K562 (cell line): ENCODE measurements around the gene CSF2. TPM values are rescaled to one million over a fixed set of nuclear protein-coding genes. Genes with fewer than 3 reads are reported as not detected.

Source experiments
- ATAC-seq: fragments of 200-7000 bp; cut with Tn5 transposase; 3 replicates; pipeline ENCODE4 v1.9.1; 2020; ENCODE audit warnings: moderate library complexity
- BruUV-seq: library from RNA; stranded (reverse); fragments of 400-500 nt; replicated peaks from 2 replicates; lab custom pipeline; 2021; lab: Mats Ljungman, UMichigan
- CTCF ChIA-PET: fragments of 300-600 bp; formaldehyde crosslinking; extraction: SDS; loops from one replicate; lab custom pipeline; 2021; ENCODE audit warnings: low intra/inter-chr PET ratio; lab: Yijun Ruan, JAX
- POLR2A ChIA-PET: fragments of 300-600, 350-650 bp; sonication (Branson Sonifier 250); formaldehyde crosslinking; extraction: SDS; loops from one replicate; lab custom pipeline; 2021; ENCODE audit warnings: antibody characterized with exemption, inconsistent platforms; lab: Yijun Ruan, JAX
- DNase-seq, 4 experiments: peaks; one replicate each; pipeline versions ENCODE4 v3.0.0 to v3.0.0-alpha.2; 2011 to 2018; ENCODE audit warnings: low spot score in 3 of 4, mixed read lengths in 3 of 4; ENCODE audit errors: extremely low read depth in 1 of 4
- FAIRE-seq: peaks from 2 replicates; lab custom pipeline; 2011; peaks lifted over from hg19 to GRCh38; lab: Jason Lieb, UNC
- H2AFZ ChIP-seq: 2 replicates; pipeline ENCODE4 v1.6.0; 2011; ENCODE audit warnings: low read depth, low read length, control low read depth, inconsistent platforms
- H3K27ac ChIP-seq: fragments of 200-600 bp; 3 replicates; pipeline ENCODE4 v1.8.0; 2011; ENCODE audit warnings: low read depth, mild to moderate bottlenecking, control low read depth, inconsistent platforms, low read length, moderate library complexity, mixed read lengths; ENCODE audit errors: extremely low read depth
- H3K27me3 ChIP-seq, 2 experiments: fragments of 300-600 bp in 1 of 2; 2 replicates in 1 of 2; 3 replicates in 1 of 2; pipeline versions ENCODE4 v1.6.0 to v1.8.0; 2011; ENCODE audit warnings: inconsistent platforms in 2 of 2, low read length in 2 of 2, mild to moderate bottlenecking in 1 of 2, mixed read lengths in 1 of 2, moderate library complexity in 1 of 2; ENCODE audit not compliant: control insufficient read depth in 2 of 2, insufficient read depth in 2 of 2
- H3K36me3 ChIP-seq: fragments of 300-600 bp; 3 replicates; pipeline ENCODE4 v1.8.0; 2011; ENCODE audit warnings: mild to moderate bottlenecking, low read length, inconsistent platforms; ENCODE audit not compliant: control insufficient read depth, insufficient read depth
- H3K4me1 ChIP-seq, 2 experiments: fragments of 200-600 bp in 1 of 2; replicated peaks in 1 of 2; 2 replicates in 1 of 2; 3 replicates in 1 of 2; pipeline versions ENCODE4 v1.5.1 to v1.8.0; 2011; ENCODE audit warnings: inconsistent platforms in 2 of 2, low read length in 2 of 2, mild to moderate bottlenecking in 1 of 2, mixed read lengths in 1 of 2, moderate library complexity in 1 of 2; ENCODE audit not compliant: control insufficient read depth in 2 of 2, insufficient read depth in 2 of 2
- H3K4me2 ChIP-seq: 2 replicates; pipeline ENCODE4 v1.6.1; 2011; ENCODE audit warnings: low read length, control low read depth, inconsistent platforms, mixed read lengths; ENCODE audit not compliant: insufficient read depth
- H3K4me3 ChIP-seq: fragments of 200-600 bp; sonication (generic), shearing (Covaris generic); 2 replicates; pipeline ENCODE4 v1.5.1; 2016; ENCODE audit warnings: control low read depth, inconsistent platforms
- H3K79me2 ChIP-seq: fragments of 200-600 bp; 3 replicates; pipeline ENCODE4 v1.8.0; 2011; ENCODE audit warnings: low read length, inconsistent platforms; ENCODE audit not compliant: control insufficient read depth, insufficient read depth
- H3K9ac ChIP-seq, 2 experiments: 2 replicates each; pipeline versions ENCODE4 v1.6.0 to v1.6.1; 2011; ENCODE audit warnings: low read depth in 2 of 2, low read length in 2 of 2, control low read depth in 1 of 2, inconsistent platforms in 1 of 2, mild to moderate bottlenecking in 1 of 2, mixed read lengths in 1 of 2; ENCODE audit not compliant: insufficient read depth in 1 of 2
- H3K9me1 ChIP-seq: one replicate; pipeline ENCODE4 v1.6.0; 2011; ENCODE audit warnings: inconsistent platforms, mild to moderate bottlenecking, low read length, moderate library complexity; ENCODE audit not compliant: control insufficient read depth, insufficient read depth
- H3K9me3 ChIP-seq: replicated peaks from 2 replicates; pipeline ENCODE4 v1.5.1; 2011; ENCODE audit warnings: low read depth, low read length, inconsistent platforms; ENCODE audit not compliant: control insufficient read depth, insufficient read depth
- H4K20me1 ChIP-seq: replicated peaks from 2 replicates; pipeline ENCODE4 v1.6.1; 2011; ENCODE audit warnings: low read length, inconsistent platforms, mixed read lengths; ENCODE audit not compliant: control insufficient read depth, insufficient read depth
- AFF1 ChIP-seq, 2 experiments: fragments of 450-650 bp; IDR thresholded peaks; 2 replicates each; pipeline ENCODE4 v1.6.1; 2018; ENCODE audit warnings: mild to moderate bottlenecking in 2 of 2, low read depth in 1 of 2; ENCODE audit not compliant: partially characterized antibody in 2 of 2
- CHD2 ChIP-seq: IDR thresholded peaks from 2 replicates; pipeline ENCODE4 v1.6.1; 2011; ENCODE audit warnings: low read depth, low read length
- MCM7 ChIP-seq, 2 experiments: fragments of 450-650 bp; IDR thresholded peaks; 2 replicates each; pipeline ENCODE4 v1.6.1; 2016 to 2018
- POLR3A ChIP-seq: IDR thresholded peaks from 2 replicates; pipeline ENCODE4 v1.6.1; 2011; ENCODE audit warnings: borderline replicate concordance, mild to moderate bottlenecking, moderate library complexity; ENCODE audit not compliant: insufficient read length, insufficient read depth; ENCODE audit errors: extremely low read depth
- TAF1 ChIP-seq: IDR thresholded peaks from 2 replicates; pipeline ENCODE4 v1.6.1; 2011; ENCODE audit warnings: mild to moderate bottlenecking, low read length, moderate library complexity; ENCODE audit not compliant: insufficient read depth, control insufficient read depth, severe bottlenecking; ENCODE audit errors: extremely low read depth
- ZBTB17 ChIP-seq: fragments of 450-650 bp; formaldehyde crosslinking; IDR thresholded peaks from 2 replicates; pipeline ENCODE4 v1.4.0; 2020; ENCODE audit warnings: mild to moderate bottlenecking
- ZC3H8 ChIP-seq: fragments of 450-650 bp; IDR thresholded peaks from 2 replicates; pipeline ENCODE4 v1.6.1; 2017
- ZNF143 ChIP-seq: sonication (generic); formaldehyde crosslinking; IDR thresholded peaks from 2 replicates; pipeline ENCODE4 v1.9.0; 2022; ENCODE audit warnings: mild to moderate bottlenecking, missing genetic modification reagents
- ZNF780A ChIP-seq: fragments of 250-450 bp; sonication (Bioruptor Pico); IDR thresholded peaks from 2 replicates; pipeline ENCODE4 v1.5.0; 2021; ENCODE audit warnings: mild to moderate bottlenecking
- in situ Hi-C: fragments of 300-500 bp; cut with MboI; formaldehyde crosslinking; loops from 4 replicates; pipeline ENCODE4 v1.15.0; 2018; ENCODE audit warnings: inconsistent platforms, mixed read lengths
- intact Hi-C: fragments of 100-400 bp; cut with micrococcal nuclease; formaldehyde crosslinking; loops from 2 replicates; pipeline ENCODE4 v1.14.2; 2022
- polyA plus RNA-seq, 8 experiments: library from polyadenylated mRNA; depleted of rRNA in 4 of 8; stranded (reverse) in 5 of 8; unstranded in 3 of 8; fragments of >200 nt; fragmentation: Nextera tagmentation in 2 of 8; fragmentation: Illumina TruSeq in 1 of 8; extraction: Ambion mirVana in 2 of 8; extraction: Trizol in 1 of 8; gene quantifications; 2 replicates each; pipeline versions ENCODE4 v1.2.1 to v1.2.3, GENCODE V29; 2011 to 2014; ENCODE audit warnings: inconsistent platforms in 1 of 8, missing spikeins in 1 of 8
- total RNA-seq, 7 experiments: library from RNA; depleted of rRNA in 6 of 7; stranded (reverse); fragments of >200 nt in 6 of 7; fragmentation: Illumina TruSeq in 2 of 7; extraction: Trizol in 2 of 7; gene quantifications; 2 replicates each; pipeline versions ENCODE4 v1.2.1 to v1.2.3, GENCODE V29; 2011 to 2021; ENCODE audit warnings: low replicate concordance in 1 of 7
- TF ChIP-seq, protein P1 (sequence below): fragments of 450-650 bp; IDR thresholded peaks from 2 replicates; pipeline ENCODE4 v1.6.1; 2018; ENCODE audit warnings: mild to moderate bottlenecking, low read depth; ENCODE audit not compliant: partially characterized antibody

The CSF2 gene
- total and polyA plus RNA-seq, 9 of the 15 experiments (the other 6 are each of a cell fraction or from before 2014, with no cell fraction given), result 0.25 to 0.29 TPM; not detected in 7

DNA sequence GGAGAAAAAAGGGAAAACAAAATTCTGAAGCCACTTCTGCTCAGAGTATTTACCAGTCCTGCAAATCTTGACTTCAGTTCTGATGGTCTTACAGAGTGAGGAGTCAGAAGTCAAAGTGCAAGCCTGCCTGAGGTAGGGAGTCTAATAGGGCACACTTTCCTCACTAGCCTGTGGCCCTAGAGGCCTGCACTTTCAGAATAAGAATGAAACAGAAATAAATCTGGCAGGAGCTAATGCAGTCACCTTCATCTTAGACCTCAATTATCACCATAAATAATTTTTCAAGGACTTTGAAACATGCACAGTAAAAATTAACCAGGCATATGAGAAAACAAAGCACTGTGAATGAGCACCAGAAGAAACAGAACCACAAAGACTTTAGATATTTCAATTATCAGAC, 41.4 kb upstream of the CSF2 start:
- POLR2A ChIA-PET, result no interaction called here
- Histone ChIP-seq H3K79me2 (no peaks in the 10 kb centered on the region), H3K4me1 (no peaks in the 10 kb centered on the region), H2AFZ (no peak overlapping the region), H4K20me1 (no peaks in the 10 kb centered on the region), H3K9me1 (no peaks in the 10 kb centered on the region), H3K9me3 (no peaks in the 10 kb centered on the region), H3K36me3 (no peaks in the 10 kb centered on the region), H3K4me2 (no peak overlapping the region), H3K4me3 (no peak overlapping the region), H3K27ac (no peak overlapping the region), H3K27me3 (peaks cover 5% of the 10 kb centered on the region in 2 experiments; a peak in 4 of 5 replicates), H3K9ac (no peak overlapping the region)
- no TSS peak for BruUV-seq
- DNase-seq, result no peak
- in situ Hi-C loops (no loop called here), intact Hi-C loops (no loop called here)
- no peak for FAIRE-seq
- CTCF ChIA-PET, result interaction anchor here (0.7 kb wide), 1 partner anchor 1034 kb away, joined by 3 read pairs; no protein-coding TSS in a partner anchor
- no peak for ATAC-seq
- TF ChIP-seq POLR3A, result no peak
- no peak for TF ChIP-seq CHD2
- no peak for TF ChIP-seq MCM7 (IDR thresholded peaks at IDR 0.05)
- TF ChIP-seq AFF1 (IDR thresholded peaks at IDR 0.05; ENCODE audit: low read depth in 1 of 2, partially characterized antibody in 2 of 2), result no peak
- TF ChIP-seq TAF1, result no peak
- no peak for TF ChIP-seq ZNF143 (CRISPR knock-in tag)
- no peak for TF ChIP-seq ZBTB17
- TF ChIP-seq ZNF780A (CRISPR knock-in tag), result no peak
- TF ChIP-seq, protein P1, sequence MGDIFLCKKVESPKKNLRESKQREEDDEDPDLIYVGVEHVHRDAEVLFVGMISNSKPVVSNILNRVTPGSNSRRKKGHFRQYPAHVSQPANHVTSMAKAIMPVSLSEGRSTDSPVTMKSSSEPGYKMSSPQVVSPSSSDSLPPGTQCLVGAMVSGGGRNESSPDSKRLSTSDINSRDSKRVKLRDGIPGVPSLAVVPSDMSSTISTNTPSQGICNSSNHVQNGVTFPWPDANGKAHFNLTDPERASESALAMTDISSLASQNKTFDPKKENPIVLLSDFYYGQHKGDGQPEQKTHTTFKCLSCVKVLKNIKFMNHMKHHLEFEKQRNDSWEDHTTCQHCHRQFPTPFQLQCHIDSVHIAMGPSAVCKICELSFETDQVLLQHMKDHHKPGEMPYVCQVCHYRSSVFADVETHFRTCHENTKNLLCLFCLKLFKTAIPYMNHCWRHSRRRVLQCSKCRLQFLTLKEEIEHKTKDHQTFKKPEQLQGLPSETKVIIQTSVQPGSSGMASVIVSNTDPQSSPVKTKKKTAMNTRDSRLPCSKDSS, result no peak
- TF ChIP-seq ZC3H8, result no peak
